Endodermal cell (in vitro differentiated cells): ENCODE data around the gene AATF. TPM values are rescaled to one million over a fixed set of nuclear protein-coding genes. Genes with fewer than 3 reads are reported as not detected.
A peak's percentile ranks its signal among the peaks of the same experiment; 100 is the strongest.

Experiments used
- DNase-seq: peaks from one replicate; pipeline ENCODE4 v3.0.0-alpha.2; 2017
- H3K27ac ChIP-seq: 2 replicates; pipeline ENCODE4 v1.5.1; 2013; ENCODE audit warnings: mild to moderate bottlenecking, low read depth, low read length, moderate library complexity
- H3K27me3 ChIP-seq: 2 replicates; pipeline ENCODE4 v1.6.1; 2013; ENCODE audit warnings: mild to moderate bottlenecking, low read length, moderate library complexity; ENCODE audit not compliant: insufficient read depth, control insufficient read depth, poor library complexity, severe bottlenecking
- H3K36me3 ChIP-seq: 2 replicates; pipeline ENCODE4 v1.7.0; 2013; ENCODE audit warnings: mild to moderate bottlenecking, low read length, moderate library complexity; ENCODE audit not compliant: control insufficient read depth, insufficient read depth
- H3K4me1 ChIP-seq: one replicate; pipeline ENCODE4 v1.7.0; 2013; ENCODE audit warnings: low read length; ENCODE audit not compliant: control insufficient read depth, insufficient read depth
- H3K4me3 ChIP-seq: 2 replicates; pipeline ENCODE4 v1.5.1; 2013; ENCODE audit warnings: mild to moderate bottlenecking, low read length, moderate library complexity
- H3K9ac ChIP-seq: 2 replicates; pipeline ENCODE4 v1.6.1; 2013; ENCODE audit warnings: mild to moderate bottlenecking, low read length, moderate library complexity; ENCODE audit not compliant: poor library complexity, severe bottlenecking; ENCODE audit errors: extremely low read depth
- H3K9me3 ChIP-seq: 2 replicates; pipeline ENCODE4 v1.6.1; 2013; ENCODE audit warnings: mild to moderate bottlenecking, low read length, moderate library complexity; ENCODE audit not compliant: control insufficient read depth
- H3K27ac Mint-ChIP-seq: 2 replicates; pipeline ENCODE4 v1.8.0; 2020; ENCODE audit warnings: mixed read lengths
- H3K27me3 Mint-ChIP-seq: 2 replicates; pipeline ENCODE4 v1.8.0; 2021; ENCODE audit warnings: mild to moderate bottlenecking, mixed read lengths; ENCODE audit not compliant: insufficient read depth
- H3K36me3 Mint-ChIP-seq: 2 replicates; pipeline ENCODE4 v1.8.0; 2020; ENCODE audit warnings: low read depth, mixed read lengths
- H3K4me1 Mint-ChIP-seq: 2 replicates; pipeline ENCODE4 v1.8.0; 2020; ENCODE audit warnings: mixed read lengths
- H3K4me3 Mint-ChIP-seq: 2 replicates; pipeline ENCODE4 v1.8.0; 2020; ENCODE audit warnings: mild to moderate bottlenecking, moderate library complexity, mixed read lengths
- H3K9me3 Mint-ChIP-seq: 2 replicates; pipeline ENCODE4 v1.8.0; 2020; ENCODE audit warnings: mild to moderate bottlenecking, mixed read lengths
- WGBS, 2 experiments: methylation state at CpG; one replicate each; pipeline versions ENCODE4 v1.1.5 to v1.1.7; 2013; ENCODE audit warnings: missing lambda C conversion rate in 2 of 2, mixed read lengths in 1 of 2; ENCODE audit not compliant: insufficient coverage in 1 of 2, insufficient read length in 1 of 2; 5-methylcytosine and 5-hydroxymethylcytosine counted together
- total RNA-seq, 2 donors: library from RNA; stranded (reverse); fragmentation: NEBNext Ultra II Directional in 1 of 2; extraction: Animal tissue kit (Norgen Biotek cat#: 25700) in 1 of 2; gene quantifications; 2 replicates in 1 of 2; 3 replicates in 1 of 2; pipeline ENCODE4 v1.2.1, GENCODE V29; 2021
- TF ChIP-seq, protein P1 (sequence below): fragments of 200-600 bp; sonication (generic); conservative IDR thresholded peaks from 2 replicates; pipeline ENCODE4 v1.5.0; 2021; ENCODE audit warnings: antibody characterized with exemption, mild to moderate bottlenecking

AATF gene
- total RNA-seq, 2 donors from 2014 or later: 90.7 TPM

DNA sequence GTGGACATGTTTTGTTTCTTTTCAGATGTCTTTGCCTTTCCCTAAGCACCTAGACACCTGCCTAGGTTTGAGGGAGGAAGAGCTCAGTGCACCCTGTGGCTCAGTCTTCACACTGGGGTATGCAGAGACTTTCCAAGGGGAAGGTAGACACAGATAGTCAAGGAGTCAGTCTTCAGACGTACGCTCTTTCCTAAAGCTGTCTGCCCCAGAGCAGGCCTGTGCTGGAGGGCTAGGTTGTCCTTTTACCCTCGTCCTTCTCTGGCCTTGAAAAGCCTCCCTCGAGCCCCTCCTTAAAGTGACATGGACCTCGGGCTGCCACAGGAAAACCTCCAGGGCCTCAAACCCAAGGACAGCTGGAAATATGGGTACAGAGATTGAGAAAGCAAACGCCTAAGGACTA, 103.7 kb downstream of the AATF start:
- no peak overlapping the region for H3K9ac ChIP-seq
- no peak for DNase-seq
- H3K4me3 ChIP-seq: no peak overlapping the region
- H3K27me3 Mint-ChIP-seq: no peaks in the 10 kb centered on the region
- H3K36me3 Mint-ChIP-seq: peaks cover 41% of the 10 kb centered on the region
- no peaks in the 10 kb centered on the region for H3K4me1 ChIP-seq
- no peak overlapping the region for H3K27ac ChIP-seq
- no peaks in the 10 kb centered on the region for H3K27me3 ChIP-seq
- peaks cover 46% of the 10 kb centered on the region for H3K36me3 ChIP-seq
- peak overlapping the region; percentile 60 for H3K27ac Mint-ChIP-seq
- H3K9me3 Mint-ChIP-seq: no peaks in the 10 kb centered on the region
- no peak overlapping the region for H3K4me3 Mint-ChIP-seq
- TF ChIP-seq, protein P1, sequence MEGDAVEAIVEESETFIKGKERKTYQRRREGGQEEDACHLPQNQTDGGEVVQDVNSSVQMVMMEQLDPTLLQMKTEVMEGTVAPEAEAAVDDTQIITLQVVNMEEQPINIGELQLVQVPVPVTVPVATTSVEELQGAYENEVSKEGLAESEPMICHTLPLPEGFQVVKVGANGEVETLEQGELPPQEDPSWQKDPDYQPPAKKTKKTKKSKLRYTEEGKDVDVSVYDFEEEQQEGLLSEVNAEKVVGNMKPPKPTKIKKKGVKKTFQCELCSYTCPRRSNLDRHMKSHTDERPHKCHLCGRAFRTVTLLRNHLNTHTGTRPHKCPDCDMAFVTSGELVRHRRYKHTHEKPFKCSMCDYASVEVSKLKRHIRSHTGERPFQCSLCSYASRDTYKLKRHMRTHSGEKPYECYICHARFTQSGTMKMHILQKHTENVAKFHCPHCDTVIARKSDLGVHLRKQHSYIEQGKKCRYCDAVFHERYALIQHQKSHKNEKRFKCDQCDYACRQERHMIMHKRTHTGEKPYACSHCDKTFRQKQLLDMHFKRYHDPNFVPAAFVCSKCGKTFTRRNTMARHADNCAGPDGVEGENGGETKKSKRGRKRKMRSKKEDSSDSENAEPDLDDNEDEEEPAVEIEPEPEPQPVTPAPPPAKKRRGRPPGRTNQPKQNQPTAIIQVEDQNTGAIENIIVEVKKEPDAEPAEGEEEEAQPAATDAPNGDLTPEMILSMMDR: no peak
- H3K9me3 ChIP-seq: no peaks in the 10 kb centered on the region
- peaks cover 4% of the 10 kb centered on the region for H3K4me1 Mint-ChIP-seq
- WGBS, 2 experiments: 93% methylated on average over 6 of the region's 6 CpGs

DNA sequence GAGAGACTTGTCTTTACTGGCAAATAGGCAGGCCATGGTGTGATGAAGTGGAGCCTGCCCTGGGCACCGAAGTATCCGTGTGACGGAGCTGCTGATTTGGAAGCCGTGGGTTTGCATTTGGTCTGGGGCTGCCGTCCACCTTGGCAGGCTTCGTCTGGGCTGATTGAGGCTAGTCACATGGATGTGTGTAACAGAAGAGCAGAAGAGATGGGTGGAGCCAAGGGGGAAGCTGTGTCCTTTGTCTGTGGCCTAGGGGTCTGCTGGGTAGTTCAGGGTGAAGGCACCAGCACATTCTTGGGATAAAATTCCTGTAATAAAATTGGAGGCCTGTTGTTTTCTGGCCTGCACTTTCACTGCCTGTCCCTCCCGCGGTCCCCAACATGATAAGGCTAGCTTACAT, 106.1 kb downstream of the AATF start:
- 82 to 92% methylated on average over 3 to 8 of the region's 8 CpGs for WGBS, 2 experiments
- peaks cover 33% of the 10 kb centered on the region for H3K36me3 Mint-ChIP-seq
- no peak overlapping the region for H3K9ac ChIP-seq

DNA sequence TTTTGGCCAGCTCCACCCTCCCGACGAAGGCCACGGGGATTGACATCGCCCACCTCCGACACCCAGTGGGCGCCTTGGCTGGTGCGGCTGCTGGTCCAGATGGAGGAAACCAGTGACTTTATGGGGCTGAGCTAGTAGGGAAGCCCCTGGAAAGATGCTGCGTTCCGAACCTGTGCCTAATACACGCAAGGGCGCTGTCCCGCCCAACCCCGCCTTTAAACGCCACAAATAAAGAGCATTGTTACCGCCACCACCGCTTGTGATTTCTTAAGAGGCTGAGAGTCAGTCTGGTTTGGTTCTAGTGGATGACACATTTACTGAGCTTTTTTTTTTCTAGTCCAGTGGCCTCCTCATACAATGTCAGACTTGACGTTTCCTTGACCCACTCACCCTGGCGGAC, 107.9 kb downstream of the AATF start:
- no peaks in the 10 kb centered on the region for H3K9me3 ChIP-seq
- H3K27ac ChIP-seq: no peak overlapping the region
- no peak overlapping the region for H3K9ac ChIP-seq
- Mint-ChIP-seq H3K9me3 (no peaks in the 10 kb centered on the region), H3K4me1 (peaks cover 8% of the 10 kb centered on the region), H3K36me3 (peaks cover 27% of the 10 kb centered on the region), H3K4me3 (no peak overlapping the region), H3K27ac (no peak overlapping the region), H3K27me3 (no peaks in the 10 kb centered on the region)
- WGBS, 2 experiments: 92 to 100% methylated on average over 5 to 18 of the region's 18 CpGs
- H3K4me1 ChIP-seq: no peaks in the 10 kb centered on the region
- no peaks in the 10 kb centered on the region for H3K27me3 ChIP-seq
- TF ChIP-seq, protein P1: no peak
- DNase-seq: peak; percentile 40
- no peak overlapping the region for H3K4me3 ChIP-seq
- peaks cover 37% of the 10 kb centered on the region for H3K36me3 ChIP-seq

More for the DNA sequence above, 106.1 kb downstream of the AATF start:
- peak overlapping the region; percentile 53 for H3K27ac Mint-ChIP-seq
- no peaks in the 10 kb centered on the region for H3K27me3 Mint-ChIP-seq
- Histone ChIP-seq H3K27ac (peak overlapping the region; percentile 38), H3K9me3 (no peaks in the 10 kb centered on the region), H3K36me3 (peaks cover 41% of the 10 kb centered on the region), H3K27me3 (no peaks in the 10 kb centered on the region), H3K4me3 (no peak overlapping the region), H3K4me1 (no peaks in the 10 kb centered on the region)
- TF ChIP-seq, protein P1: no peak
- H3K4me3 Mint-ChIP-seq: no peak overlapping the region
- no peaks in the 10 kb centered on the region for H3K9me3 Mint-ChIP-seq
- DNase-seq: no peak
- no peaks in the 10 kb centered on the region for H3K4me1 Mint-ChIP-seq
